SK-N-SH (cell line): Measurements from ENCODE around the gene ARL2BP.

Experiments
- CTCF ChIP-seq: fragments of 200-600 bp; sonication (generic); IDR thresholded peaks from 2 replicates; pipeline ENCODE4 v1.6.1; 2017; ENCODE audit warnings: antibody characterized with exemption, mild to moderate bottlenecking, moderate library complexity
- EP300 ChIP-seq, 2 experiments: IDR thresholded peaks; 2 replicates each; pipeline versions ENCODE4 v1.4.0 to v1.6.1; 2012; ENCODE audit warnings: borderline replicate concordance in 1 of 2, low read depth in 1 of 2, low read length in 1 of 2
- NRF1 ChIP-seq: IDR thresholded peaks from 2 replicates; pipeline ENCODE4 v1.6.1; 2012; ENCODE audit warnings: low read depth, mild to moderate bottlenecking, low read length
- SIN3A ChIP-seq: IDR thresholded peaks from 2 replicates; pipeline ENCODE4 v1.6.1; 2012; ENCODE audit warnings: low read depth, mild to moderate bottlenecking, low read length, moderate library complexity, borderline replicate concordance
- USF1 ChIP-seq: IDR thresholded peaks from 2 replicates; pipeline ENCODE4 v1.4.0; 2012; ENCODE audit warnings: low read depth, borderline replicate concordance
- TF ChIP-seq, protein P1 (sequence below): IDR thresholded peaks from 2 replicates; pipeline ENCODE4 v1.4.0; 2012; ENCODE audit warnings: low read depth

DNA sequence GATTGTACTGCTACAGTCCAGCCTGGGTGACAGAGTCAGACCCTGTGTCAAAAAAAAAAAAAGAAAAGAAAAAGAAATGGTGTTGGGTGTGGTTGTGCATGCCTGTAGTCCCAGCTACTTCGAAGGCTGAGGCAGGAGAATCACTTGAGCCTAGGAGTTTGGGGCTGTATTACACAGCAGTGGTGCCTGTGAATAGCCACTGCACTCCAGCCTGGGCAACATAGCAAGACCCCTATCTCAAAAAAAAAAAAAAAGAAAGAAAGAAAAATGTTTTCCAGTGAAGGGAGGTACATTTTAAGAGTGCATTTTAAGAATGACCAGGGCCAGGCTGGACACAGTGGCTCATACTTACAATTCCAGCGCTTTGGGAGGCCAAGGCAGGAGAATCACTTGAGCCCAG, 6.3 kb downstream of the ARL2BP start:
- TF ChIP-seq CTCF (no peak), EP300 (IDR thresholded peaks at IDR 0.05; ENCODE audit: borderline replicate concordance in 1 of 2, low read depth in 1 of 2, low read length in 1 of 2) (no peak), USF1 (no peak), NRF1 (no peak), SIN3A (no peak)
- TF ChIP-seq, protein P1, sequence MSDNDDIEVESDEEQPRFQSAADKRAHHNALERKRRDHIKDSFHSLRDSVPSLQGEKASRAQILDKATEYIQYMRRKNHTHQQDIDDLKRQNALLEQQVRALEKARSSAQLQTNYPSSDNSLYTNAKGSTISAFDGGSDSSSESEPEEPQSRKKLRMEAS, result no peak
